ENCODE measurements around the gene BCAS3.
"Not testable (repeated sequence)": the region's sequence is repeated elsewhere in the genome, so short reads cannot be mapped to it uniquely, and the experiment has no call there.

The BCAS3 gene

DNA sequence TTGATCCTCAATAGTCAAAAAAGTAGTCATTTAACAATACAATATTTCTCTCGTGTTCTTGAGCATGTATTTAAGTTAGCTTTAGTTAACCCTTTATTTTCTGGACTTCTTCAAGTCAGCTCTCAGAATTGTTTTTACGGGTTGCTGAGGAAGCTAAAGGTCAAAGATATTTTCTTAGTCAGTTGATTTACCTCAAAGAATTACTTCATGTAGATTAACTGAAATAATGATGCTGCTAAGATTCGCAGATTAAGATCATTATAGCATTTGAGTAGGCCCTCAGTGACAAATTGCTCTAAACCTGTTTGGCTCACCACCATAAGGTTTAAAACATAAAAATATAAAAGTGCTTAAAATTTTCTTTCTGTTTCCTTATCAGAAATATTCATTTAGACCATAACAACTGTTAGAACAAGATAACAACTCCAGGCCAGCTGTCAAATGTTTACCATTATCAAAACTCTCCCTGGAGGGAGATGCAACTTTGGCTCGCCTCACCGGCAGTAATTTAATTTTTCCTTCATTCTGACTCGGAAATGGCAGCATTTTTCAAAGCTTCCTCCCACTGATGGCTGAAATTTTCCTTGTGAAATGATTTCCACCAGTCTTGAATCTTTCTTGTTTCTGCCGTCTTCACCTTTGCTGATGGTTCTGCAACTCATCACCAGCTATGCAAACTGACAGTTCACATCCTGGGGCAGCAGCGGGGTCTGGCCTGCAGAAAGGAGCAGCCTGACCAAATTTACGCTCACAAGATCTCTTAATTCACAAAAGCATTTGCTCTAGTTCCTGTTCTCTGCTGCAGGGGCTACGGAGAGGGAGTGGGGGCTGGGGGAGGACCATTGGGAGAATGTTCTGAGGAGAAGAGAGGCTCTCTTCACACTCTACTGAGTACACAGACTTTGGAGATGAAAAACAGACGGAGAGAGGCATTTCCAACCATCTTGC is 467.2 kb downstream of the BCAS3 start:
- no peak for TF ChIP-seq GATA1 (IDR thresholded peaks at IDR 0.05; ENCODE audit: low read depth, low read length)
- TF ChIP-seq POLR2A (IDR thresholded peaks at IDR 0.05; ENCODE audit: low read length) = no peak
- peak; percentile 79 to 87 for DNase-seq

DNA sequence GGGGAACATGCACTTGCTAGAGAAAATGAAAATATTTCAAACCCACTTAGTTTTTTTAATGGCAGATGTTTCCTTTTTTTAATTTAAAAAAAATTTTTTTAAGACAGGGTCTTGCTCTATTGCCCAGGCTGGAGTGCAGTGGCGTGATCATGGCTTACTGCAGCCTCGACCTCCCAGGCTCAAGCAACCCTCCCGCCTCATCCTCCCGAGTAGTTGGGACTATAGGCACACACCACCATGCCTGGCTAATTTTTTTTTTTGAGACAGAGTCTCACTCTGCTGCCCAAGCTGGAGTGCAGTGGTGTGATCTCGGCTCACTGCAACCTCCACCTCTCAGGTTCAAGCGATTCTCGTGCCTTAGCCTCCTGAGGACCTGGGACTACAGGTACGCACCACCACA is 469.2 kb downstream of the BCAS3 start:
- DNase-seq = not testable (repeated sequence)

DNA sequence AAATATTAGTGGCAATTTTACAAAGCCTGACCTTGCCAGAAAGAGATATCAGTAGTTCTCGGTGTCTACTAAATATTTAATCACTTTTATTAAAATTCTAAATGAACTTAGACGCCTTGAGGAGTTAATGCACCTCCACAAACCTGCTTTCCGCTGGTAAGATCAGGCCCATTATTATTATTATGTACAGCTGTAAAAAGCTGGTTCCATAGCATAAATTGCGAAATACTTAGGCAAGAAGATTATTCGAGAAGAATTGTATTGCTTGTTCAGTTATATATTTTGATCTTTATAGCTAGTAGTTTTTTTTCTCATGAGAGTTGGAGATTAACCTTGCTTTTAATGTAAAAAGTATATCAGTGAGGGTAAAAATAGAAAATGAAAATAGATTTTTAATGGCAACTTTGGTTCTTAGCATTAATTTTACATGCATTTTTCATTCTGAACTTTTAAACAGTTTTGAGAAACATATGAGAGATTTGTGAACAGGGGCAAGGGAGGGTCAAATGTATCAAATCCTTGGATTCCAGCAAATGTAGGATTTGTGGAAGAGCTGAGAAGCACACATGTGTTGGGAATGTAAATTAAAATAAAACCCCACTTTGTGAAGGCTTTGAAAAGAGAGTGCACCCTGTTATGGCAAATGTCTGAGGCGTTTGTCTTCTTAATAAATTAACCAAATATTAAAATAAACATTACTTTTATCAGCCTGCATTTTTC is 471.6 kb downstream of the BCAS3 start:
- DNase-seq = no peak
- TF ChIP-seq GATA1 (IDR thresholded peaks at IDR 0.05; ENCODE audit: low read depth, low read length) (no peak), POLR2A (IDR thresholded peaks at IDR 0.05; ENCODE audit: low read length) (no peak)

DNA sequence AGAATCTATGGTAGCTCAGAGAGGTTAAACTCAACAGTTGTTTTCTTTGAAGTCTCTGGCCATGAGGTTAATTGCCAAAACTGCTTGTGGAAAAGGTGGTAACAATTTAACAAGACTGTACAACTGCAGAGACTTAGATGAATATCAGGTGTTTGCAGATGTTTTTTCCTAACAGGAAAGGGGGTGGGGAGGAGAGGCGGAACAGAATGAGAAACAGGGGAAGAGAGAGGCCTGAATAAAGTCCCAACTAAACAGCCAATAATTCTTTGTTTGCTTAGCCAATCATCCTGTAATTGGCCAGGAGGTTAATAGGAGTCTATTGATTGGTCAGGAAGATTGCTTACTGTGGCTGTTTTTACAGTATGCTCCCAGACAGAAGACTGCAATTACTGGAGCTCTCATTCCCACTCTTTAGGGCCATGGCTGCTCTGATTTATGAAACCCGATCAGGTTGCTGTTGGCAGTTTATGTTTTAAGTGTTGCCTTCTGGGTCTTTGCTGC is 472.3 kb downstream of the BCAS3 start:
- no peak for TF ChIP-seq POLR2A (IDR thresholded peaks at IDR 0.05; ENCODE audit: low read length)
- no peak for TF ChIP-seq GATA1 (IDR thresholded peaks at IDR 0.05; ENCODE audit: low read depth, low read length)
- no peak for DNase-seq

DNA sequence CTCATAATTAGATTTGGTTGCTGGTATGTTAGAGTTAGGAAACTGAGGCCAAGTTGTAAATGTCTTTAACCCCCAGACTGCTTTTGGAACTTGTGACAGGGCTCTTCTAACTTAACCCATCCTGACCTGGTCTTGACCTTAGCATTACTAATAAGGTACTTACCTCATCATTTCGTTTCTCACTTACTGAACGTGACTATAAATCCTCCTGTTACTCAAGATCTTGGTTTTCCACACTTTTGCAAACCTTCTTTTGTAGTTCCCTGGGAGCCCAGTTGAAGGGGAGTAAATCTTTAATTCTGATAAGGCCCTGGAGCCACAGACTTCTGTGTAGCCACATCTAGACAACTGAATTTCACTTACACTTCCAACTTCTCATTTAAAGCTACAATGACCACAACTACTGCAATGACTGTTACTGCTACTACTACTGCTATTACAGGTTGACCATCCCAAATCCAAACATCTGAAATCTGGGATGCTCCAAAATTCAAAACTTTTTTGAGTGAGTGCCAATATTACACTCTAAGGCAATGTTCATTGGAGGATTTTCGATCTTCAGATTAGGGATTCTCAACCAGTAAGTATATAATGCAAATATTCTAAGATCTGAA is 473.1 kb downstream of the BCAS3 start:
- no peak for TF ChIP-seq POLR2A (IDR thresholded peaks at IDR 0.05; ENCODE audit: low read length)
- no peak for TF ChIP-seq GATA1 (IDR thresholded peaks at IDR 0.05; ENCODE audit: low read depth, low read length)
- no peak for DNase-seq

DNA sequence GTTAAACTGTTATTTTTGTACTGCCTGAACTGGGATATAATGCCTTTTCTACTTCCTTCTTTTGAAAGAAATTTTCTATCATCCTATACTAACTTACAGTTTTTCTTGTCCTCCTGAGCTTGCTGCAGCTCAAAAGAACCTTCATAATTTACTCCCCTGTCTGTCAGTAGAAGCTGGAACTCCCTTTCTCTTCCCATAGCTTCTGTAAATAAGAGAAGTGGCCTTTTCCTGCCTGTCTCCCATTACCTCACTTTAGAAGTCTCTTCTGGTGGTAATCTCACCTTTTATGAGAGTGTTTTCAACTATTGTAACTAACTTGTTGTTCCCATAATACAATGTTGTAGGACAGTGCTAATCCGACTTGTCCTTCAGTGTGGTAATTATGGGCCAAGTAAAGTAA is 475.2 kb downstream of the BCAS3 start:
- no peak for TF ChIP-seq POLR2A (IDR thresholded peaks at IDR 0.05; ENCODE audit: low read length)

DNA sequence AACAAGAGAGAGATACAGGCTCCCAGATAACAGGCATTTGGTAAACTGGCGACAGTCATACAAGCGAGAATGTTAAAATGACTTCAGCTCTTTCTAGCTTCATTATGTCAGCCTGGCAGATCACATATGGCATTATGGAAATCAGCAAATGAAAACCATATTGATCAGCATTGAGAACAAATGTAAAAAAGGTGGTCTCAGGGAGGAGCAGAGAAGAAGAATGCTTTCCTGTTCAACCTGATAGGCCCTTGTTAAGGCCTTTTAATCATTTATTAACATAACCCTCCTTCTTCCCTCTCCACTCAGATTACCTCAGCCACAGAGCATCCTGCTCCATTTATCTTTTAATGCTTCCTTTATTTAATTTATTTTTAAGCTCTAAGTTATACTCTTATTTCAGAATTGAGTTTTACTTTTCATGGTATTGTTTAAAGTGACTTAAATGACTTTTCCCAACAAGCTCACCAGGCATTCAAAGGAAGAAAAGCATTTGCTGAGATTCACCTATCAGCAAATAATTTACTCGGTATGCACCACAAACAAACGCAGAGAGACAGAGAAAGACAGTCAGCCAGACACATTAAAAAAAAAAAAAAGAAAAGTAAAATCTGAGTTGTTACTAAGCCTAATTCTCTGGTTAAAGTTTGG is 478.1 kb downstream of the BCAS3 start:
- TF ChIP-seq POLR2A (IDR thresholded peaks at IDR 0.05; ENCODE audit: low read length) = no peak
- no peak for TF ChIP-seq GATA1 (IDR thresholded peaks at IDR 0.05; ENCODE audit: low read depth, low read length)
- no peak for DNase-seq

More for the DNA sequence above, 475.2 kb downstream of the BCAS3 start:
- DNase-seq = no peak

DNA sequence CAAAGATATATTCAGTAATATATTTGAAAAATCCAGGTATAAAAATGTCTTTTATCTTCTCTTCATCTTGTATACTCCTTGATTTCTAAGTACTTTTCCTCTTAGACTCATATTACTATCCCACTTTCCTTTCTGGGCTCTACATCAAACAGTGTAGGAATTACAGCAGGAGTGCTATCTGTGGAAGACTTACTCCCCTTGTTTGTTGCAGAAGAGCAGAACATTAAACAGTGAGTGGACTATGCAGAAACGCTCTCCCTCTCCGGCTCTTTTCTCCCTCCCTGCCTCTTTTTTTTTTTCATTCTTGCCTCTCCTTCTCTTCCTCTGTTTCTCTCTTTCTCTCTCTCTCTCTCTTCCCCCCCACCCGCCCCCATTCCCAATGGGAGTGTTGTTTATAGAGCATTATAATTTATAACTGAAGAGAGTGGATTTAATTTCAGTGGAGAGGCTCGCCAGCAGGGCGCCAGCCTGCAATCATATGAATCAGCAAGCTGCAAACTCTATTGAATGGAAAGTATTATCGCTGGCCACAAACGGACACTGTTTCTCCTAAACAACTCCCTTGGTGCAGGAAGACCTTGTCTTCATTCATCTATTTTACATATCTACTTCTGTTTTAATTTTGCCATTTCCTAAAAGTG is 479.7 kb downstream of the BCAS3 start:
- no peak for TF ChIP-seq GATA1 (IDR thresholded peaks at IDR 0.05; ENCODE audit: low read depth, low read length)
- peak; percentile 43 to 45 for DNase-seq

DNA sequence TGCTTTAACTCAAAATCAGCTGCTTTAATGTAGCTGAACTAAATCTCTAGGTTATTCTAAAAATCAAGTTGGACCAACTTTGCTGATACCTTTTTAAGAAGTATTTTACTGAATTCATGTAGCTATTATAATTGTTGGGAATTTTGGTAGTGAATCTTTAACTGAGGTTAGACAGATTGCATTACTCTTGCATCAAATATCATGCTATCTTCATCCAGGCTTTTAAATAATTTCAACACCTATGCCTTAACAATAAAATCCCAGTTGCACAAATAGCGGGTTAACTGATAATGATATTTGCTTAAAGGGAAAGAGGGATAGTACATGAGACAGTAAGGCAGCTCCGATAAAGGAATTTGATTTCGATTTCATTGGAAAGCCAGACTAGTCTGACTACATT is 480.7 kb downstream of the BCAS3 start:
- TF ChIP-seq POLR2A (IDR thresholded peaks at IDR 0.05; ENCODE audit: low read length) = no peak
- TF ChIP-seq GATA1 (IDR thresholded peaks at IDR 0.05; ENCODE audit: low read depth, low read length) = no peak
- no peak for DNase-seq

DNA sequence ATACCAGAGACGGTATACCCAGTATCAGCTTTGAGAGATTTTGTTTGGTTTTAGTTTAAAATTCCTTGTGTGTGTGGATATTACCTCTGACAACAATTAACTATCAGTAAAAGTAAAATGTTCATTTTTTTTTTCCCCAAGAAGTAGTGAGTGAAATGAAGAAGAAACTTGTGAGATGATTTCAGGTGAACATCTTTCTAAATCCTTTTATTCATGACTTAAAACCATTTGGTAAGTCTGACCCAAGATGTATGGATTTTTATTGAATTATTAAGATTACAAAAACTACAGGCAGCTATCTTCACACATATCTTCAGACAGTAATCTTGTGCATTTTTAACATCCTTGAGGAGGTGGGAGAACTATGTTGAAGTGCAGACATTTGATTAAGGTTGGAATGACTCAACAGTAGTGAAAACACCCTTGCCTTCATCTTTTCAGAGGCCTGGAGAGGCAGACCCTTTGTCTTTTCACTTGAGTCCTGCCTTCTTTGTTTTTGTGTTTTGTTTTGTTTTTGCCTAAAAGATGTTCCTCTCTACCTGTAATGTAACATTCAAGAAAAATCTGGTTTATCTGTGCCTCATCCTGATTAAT is 481.7 kb downstream of the BCAS3 start:
- TF ChIP-seq POLR2A (IDR thresholded peaks at IDR 0.05; ENCODE audit: low read length) = no peak
- TF ChIP-seq GATA1 (IDR thresholded peaks at IDR 0.05; ENCODE audit: low read depth, low read length) = no peak
- no peak for DNase-seq

DNA sequence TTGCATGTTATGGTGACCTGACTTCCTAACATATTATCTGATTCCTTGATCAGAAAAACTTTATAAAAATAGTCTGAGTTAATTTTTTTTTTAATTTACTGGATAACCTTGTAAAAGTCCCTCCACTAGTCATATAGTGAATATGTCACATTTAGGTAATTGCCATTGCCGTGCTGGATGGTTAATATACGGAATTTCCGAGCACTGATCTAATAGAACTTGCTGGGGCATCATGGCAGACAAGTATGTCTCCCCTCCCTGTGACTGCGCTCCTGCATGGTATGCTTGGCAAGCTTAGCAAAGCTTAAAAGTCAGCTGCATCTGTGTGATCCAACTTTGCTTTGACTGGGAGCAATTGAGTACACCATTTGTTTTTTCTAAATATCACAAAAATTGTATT is 482.6 kb downstream of the BCAS3 start:
- DNase-seq = no peak
- no peak for TF ChIP-seq GATA1 (IDR thresholded peaks at IDR 0.05; ENCODE audit: low read depth, low read length)

DNA sequence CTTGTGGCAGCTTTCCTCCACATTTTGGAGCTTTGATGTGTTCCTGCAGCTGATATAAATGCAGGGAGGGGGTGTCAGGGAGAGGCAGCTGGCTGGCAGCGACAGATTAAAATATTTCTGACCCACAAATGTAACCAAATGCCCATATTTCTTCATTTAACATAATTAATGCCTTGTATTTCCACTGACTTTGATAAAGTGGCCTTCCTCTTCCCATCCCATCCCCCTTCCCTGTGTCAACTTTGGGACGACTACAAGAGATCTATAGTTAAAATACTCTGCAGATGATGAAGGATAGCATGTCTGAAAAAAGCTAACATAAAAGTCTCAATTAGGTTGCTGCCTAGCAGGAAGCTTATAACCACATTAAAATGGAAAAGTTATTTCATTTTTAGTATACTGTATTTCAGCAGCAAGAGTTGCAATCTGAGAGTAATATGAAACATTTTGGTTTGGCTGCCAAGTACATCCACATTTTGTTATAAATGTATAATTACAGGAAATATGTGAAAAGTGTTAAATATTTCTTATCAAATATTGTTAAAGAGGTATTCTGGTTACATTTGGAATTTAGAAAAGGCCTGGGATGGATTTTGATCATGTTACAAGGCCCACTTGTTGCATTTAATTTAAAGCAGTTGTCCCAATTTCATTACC is 483.3 kb downstream of the BCAS3 start:
- TF ChIP-seq GATA1 (IDR thresholded peaks at IDR 0.05; ENCODE audit: low read depth, low read length) = no peak
- TF ChIP-seq POLR2A (IDR thresholded peaks at IDR 0.05; ENCODE audit: low read length) = no peak
- DNase-seq = peak in 1 of 2 experiments; percentile 23

Data from erythroblast (primary cell).